Gastroesophageal sphincter (tissue), 4 donors: ENCODE results near the gene SH2D3A. TPM values are rescaled to one million over a fixed set of nuclear protein-coding genes. Genes with fewer than 3 reads are reported as not detected.

ENCODE experiments used
- ATAC-seq: fragments of 150-250 bp; one replicate; pipeline ENCODE4 v1.9.1; 2016; ENCODE audit warnings: mild to moderate bottlenecking, moderate library complexity
- H3K27ac ChIP-seq, 4 donors: fragments of 200-600 bp; sonication (generic) in 3 of 4; 1 replicate in 3 of 4; 2 replicates in 1 of 4; pipeline ENCODE4 v1.5.1; 2016 to 2019
- H3K27me3 ChIP-seq: fragments of 200-600 bp; sonication (generic); one replicate; pipeline ENCODE4 v1.5.1; 2019
- H3K36me3 ChIP-seq, 2 donors: fragments of 200-600 bp; sonication (generic); one replicate each; pipeline ENCODE4 v1.5.1; 2019; ENCODE audit warnings: control low read depth in 1 of 2
- H3K4me1 ChIP-seq, 3 donors: fragments of 200-600 bp; sonication (generic); 1 replicate in 2 of 3; 2 replicates in 1 of 3; pipeline ENCODE4 v1.5.1; 2016 to 2019; ENCODE audit warnings: control low read depth in 2 of 3
- H3K4me3 ChIP-seq, 2 donors: fragments of 200-600 bp; sonication (generic); one replicate each; pipeline ENCODE4 v1.5.1; 2019; ENCODE audit warnings: mild to moderate bottlenecking in 1 of 2, moderate library complexity in 1 of 2
- H3K9me3 ChIP-seq, 3 donors: fragments of 200-600 bp; sonication (generic); one replicate each; pipeline ENCODE4 v1.5.1; 2017 to 2019; ENCODE audit warnings: control low read depth in 2 of 3
- CTCF ChIP-seq, 4 experiments: fragments of 200-600 bp in 2 of 4; fragments of 450-650 bp in 2 of 4; sonication (generic) in 1 of 4; IDR thresholded peaks; one replicate each; pipeline ENCODE4 v1.5.1; 2017 to 2019; ENCODE audit warnings: antibody characterized with exemption in 4 of 4, mild to moderate bottlenecking in 2 of 4, moderate library complexity in 2 of 4
- EP300 ChIP-seq: sonication (generic); formaldehyde crosslinking; IDR thresholded peaks from one replicate; pipeline ENCODE4 v1.6.1; 2017; ENCODE audit warnings: antibody characterized with exemption, mild to moderate bottlenecking
- POLR2A ChIP-seq, 2 donors: fragments of 450-650 bp; IDR thresholded peaks; one replicate each; pipeline ENCODE4 v1.6.1; 2017; ENCODE audit warnings: antibody characterized with exemption in 2 of 2, mild to moderate bottlenecking in 2 of 2, moderate library complexity in 1 of 2
- POLR2AphosphoS5 ChIP-seq: sonication (generic); formaldehyde crosslinking; IDR thresholded peaks from one replicate; pipeline ENCODE4 v1.6.1; 2017; ENCODE audit warnings: antibody characterized with exemption
- WGBS, 2 donors: methylation state at CpG; one replicate each; pipeline ENCODE4 v1.1.5; 2018; ENCODE audit warnings: low coverage in 1 of 2; 5-methylcytosine and 5-hydroxymethylcytosine counted together
- total RNA-seq, 4 donors: library from RNA; depleted of rRNA; stranded (reverse); fragments of >200 nt; gene quantifications; one replicate each; pipeline ENCODE4 v1.1.0, GENCODE V29; 2016

Gene SH2D3A
- total RNA-seq, 4 donors from 2014 or later, result 0.78 to 5.8 (median 1.7) TPM; not detected in 1

GRCh38 chr19:6729573-6730152 lies 37.6 kb downstream of the SH2D3A start:
- no peak for TF ChIP-seq CTCF (IDR thresholded peaks at IDR 0.05)
- no peak for TF ChIP-seq EP300
- TF ChIP-seq POLR2AphosphoS5, result no peak
- no peak for TF ChIP-seq POLR2A (IDR thresholded peaks at IDR 0.05)
- no peak for ATAC-seq
- peak overlapping the region in 2 of 4 donors; percentile 2 to 43 for H3K27ac ChIP-seq
- WGBS, 2 donors, result 77 to 88% methylated on average over 3 to 13 of the region's 23 CpGs
- peaks cover 0 to 18% (median 0%) of the 10 kb centered on the region in 3 donors for H3K4me1 ChIP-seq
- peak overlapping the region in 1 of 2 donors; percentile 19 for H3K4me3 ChIP-seq
- peaks cover 4% of the 10 kb centered on the region for H3K27me3 ChIP-seq
- peaks cover 0 to 49% of the 10 kb centered on the region in 2 donors for H3K36me3 ChIP-seq
- H3K9me3 ChIP-seq, result no peaks in the 10 kb centered on the region

GRCh38 chr19:6728346-6728745 lies 38.9 kb downstream of the SH2D3A start:
- ATAC-seq, result no peak
- Histone ChIP-seq H3K36me3 (peaks cover 0 to 38% of the 10 kb centered on the region in 2 donors), H3K27ac (no peak overlapping the region), H3K4me1 (peaks cover 0 to 9% (median 1%) of the 10 kb centered on the region in 3 donors), H3K4me3 (no peak overlapping the region), H3K9me3 (no peaks in the 10 kb centered on the region), H3K27me3 (peaks cover 4% of the 10 kb centered on the region)
- TF ChIP-seq POLR2AphosphoS5 (no peak), EP300 (no peak)
- WGBS, 2 donors, result 16 to 38% methylated on average over 5 to 6 of the region's 8 CpGs

- H3K36me3 ChIP-seq, result peaks cover 0 to 11% of the 10 kb centered on the region in 2 donors
- TF ChIP-seq CTCF (IDR thresholded peaks at IDR 0.05), result no peak
- no peak for TF ChIP-seq EP300
- no peak for TF ChIP-seq POLR2AphosphoS5
- TF ChIP-seq POLR2A (IDR thresholded peaks at IDR 0.05), result no peak
- H3K9me3 ChIP-seq, result no peaks in the 10 kb centered on the region
- no peak for ATAC-seq
- no peak overlapping the region for H3K27ac ChIP-seq
- 88 to 89% methylated on average over 14 to 15 of the region's 16 CpGs for WGBS, 2 donors
- peaks cover 0 to 23% (median 5%) of the 10 kb centered on the region in 3 donors for H3K4me1 ChIP-seq
- no peak overlapping the region for H3K4me3 ChIP-seq
- peaks cover 4% of the 10 kb centered on the region for H3K27me3 ChIP-seq
These were observed 41.6 kb downstream of the SH2D3A start for GRCh38 chr19:6725513-6726231.

- TF ChIP-seq EP300 (no peak), POLR2A (IDR thresholded peaks at IDR 0.05) (no peak), CTCF (IDR thresholded peaks at IDR 0.05) (no peak), POLR2AphosphoS5 (no peak)
- H3K36me3 ChIP-seq, result peaks cover 0 to 5% of the 10 kb centered on the region in 2 donors
- peak overlapping the region in 3 of 4 donors; percentile 43 to 67 (median 67) for H3K27ac ChIP-seq
- no peaks in the 10 kb centered on the region for H3K9me3 ChIP-seq
- peaks cover 4% of the 10 kb centered on the region for H3K27me3 ChIP-seq
- ATAC-seq, result no peak
- WGBS, 2 donors, result 36 to 62% methylated on average over 6 to 12 of the region's 15 CpGs
- peaks cover 0 to 23% (median 5%) of the 10 kb centered on the region in 3 donors for H3K4me1 ChIP-seq
- H3K4me3 ChIP-seq, result no peak overlapping the region
These were observed 42.4 kb downstream of the SH2D3A start for GRCh38 chr19:6724631-6725492.

GRCh38 chr19:6723738-6724137 lies 43.5 kb downstream of the SH2D3A start:
- no peaks in the 10 kb centered on the region for H3K36me3 ChIP-seq
- TF ChIP-seq CTCF (IDR thresholded peaks at IDR 0.05) (no peak), POLR2A (IDR thresholded peaks at IDR 0.05) (no peak), POLR2AphosphoS5 (no peak), EP300 (no peak)
- H3K9me3 ChIP-seq, result no peaks in the 10 kb centered on the region
- H3K27ac ChIP-seq, result peak overlapping the region in 3 of 4 donors; percentile 64 to 67 (median 67)
- WGBS, 2 donors, result 38 to 69% methylated on average over 1 to 5 of the region's 5 CpGs
- H3K4me1 ChIP-seq, result peaks cover 0 to 23% (median 5%) of the 10 kb centered on the region in 3 donors
- no peak for ATAC-seq
- peaks cover 13% of the 10 kb centered on the region for H3K27me3 ChIP-seq
- no peak overlapping the region for H3K4me3 ChIP-seq
